Measurements from ENCODE around the gene LEO1.

Gene LEO1

GRCh38 chr15:51982013-51982769 lies 10.6 kb upstream of the LEO1 start:
- Mint-ChIP-seq H3K27ac (no peak overlapping the region), H3K9me3 (no peaks in the 10 kb centered on the region), H3K4me3 (no peak overlapping the region), H3K27me3 (ENCODE audit: low read depth, poor library complexity) (no peaks in the 10 kb centered on the region), H3K36me3 (ENCODE audit: low read depth) (no peaks in the 10 kb centered on the region), H3K4me1 (peaks cover 5% of the 10 kb centered on the region)
- no peak for DNase-seq
- no peak for TF ChIP-seq CTCF (IDR thresholded peaks at IDR 0.05)

GRCh38 chr15:51973775-51974174 lies 2.2 kb upstream of the LEO1 start:
- H3K27me3 Mint-ChIP-seq (ENCODE audit: low read depth, poor library complexity) = peaks cover 4% of the 10 kb centered on the region
- TF ChIP-seq CTCF (IDR thresholded peaks at IDR 0.05) = no peak
- peaks cover 22% of the 10 kb centered on the region for H3K4me1 Mint-ChIP-seq
- no peak overlapping the region for H3K27ac Mint-ChIP-seq
- H3K9me3 Mint-ChIP-seq = peaks cover 6% of the 10 kb centered on the region
- peaks cover 20% of the 10 kb centered on the region for H3K36me3 Mint-ChIP-seq (ENCODE audit: low read depth)
- peak overlapping the region; percentile 47 for H3K4me3 Mint-ChIP-seq
- DNase-seq = no peak

- no peak for TF ChIP-seq CTCF (IDR thresholded peaks at IDR 0.05)
- H3K36me3 Mint-ChIP-seq (ENCODE audit: low read depth) = peaks cover 22% of the 10 kb centered on the region
- peaks cover 4% of the 10 kb centered on the region for H3K27me3 Mint-ChIP-seq (ENCODE audit: low read depth, poor library complexity)
- H3K9me3 Mint-ChIP-seq = peaks cover 10% of the 10 kb centered on the region
- peaks cover 22% of the 10 kb centered on the region for H3K4me1 Mint-ChIP-seq
- peak overlapping the region; percentile 45 for H3K4me3 Mint-ChIP-seq
- H3K27ac Mint-ChIP-seq = no peak overlapping the region
- no peak for DNase-seq
Measured at GRCh38 chr15:51973220-51973619, 1.6 kb upstream of the LEO1 start.

- no peak for DNase-seq
- H3K36me3 Mint-ChIP-seq (ENCODE audit: low read depth) = peaks cover 44% of the 10 kb centered on the region
- peaks cover 4% of the 10 kb centered on the region for H3K27me3 Mint-ChIP-seq (ENCODE audit: low read depth, poor library complexity)
- TF ChIP-seq CTCF (IDR thresholded peaks at IDR 0.05) = no peak
- H3K4me1 Mint-ChIP-seq = peaks cover 22% of the 10 kb centered on the region
- peak overlapping the region; percentile 97 for H3K4me3 Mint-ChIP-seq
- peaks cover 32% of the 10 kb centered on the region for H3K9me3 Mint-ChIP-seq
- H3K27ac Mint-ChIP-seq = peak overlapping the region; percentile 80
Measured at GRCh38 chr15:51971032-51971374, 575 bp downstream of the LEO1 start.

- no peak for TF ChIP-seq CTCF (IDR thresholded peaks at IDR 0.05)
- H3K4me3 Mint-ChIP-seq = peak overlapping the region; percentile 97
- H3K27ac Mint-ChIP-seq = peak overlapping the region; percentile 5
- DNase-seq = no peak
- H3K4me1 Mint-ChIP-seq = peaks cover 22% of the 10 kb centered on the region
- H3K36me3 Mint-ChIP-seq (ENCODE audit: low read depth) = peaks cover 51% of the 10 kb centered on the region
- peaks cover 4% of the 10 kb centered on the region for H3K27me3 Mint-ChIP-seq (ENCODE audit: low read depth, poor library complexity)
- H3K9me3 Mint-ChIP-seq = peaks cover 33% of the 10 kb centered on the region
Measured at GRCh38 chr15:51970132-51970817, 1.3 kb downstream of the LEO1 start.
